Activated T-cell treated with anti-CD3 and anti-CD28 coated beads for 48 hours (primary cell): ENCODE measurements around the gene ATCAY.
"Not testable (repeated sequence)": the region's sequence is repeated elsewhere in the genome, so short reads cannot be mapped to it uniquely, and the experiment has no call there.

Source experiments
- DNase-seq: peaks from one replicate; pipeline ENCODE4 v3.0.0-alpha.2; 2020; ENCODE audit warnings: low read depth

ATCAY gene

DNA sequence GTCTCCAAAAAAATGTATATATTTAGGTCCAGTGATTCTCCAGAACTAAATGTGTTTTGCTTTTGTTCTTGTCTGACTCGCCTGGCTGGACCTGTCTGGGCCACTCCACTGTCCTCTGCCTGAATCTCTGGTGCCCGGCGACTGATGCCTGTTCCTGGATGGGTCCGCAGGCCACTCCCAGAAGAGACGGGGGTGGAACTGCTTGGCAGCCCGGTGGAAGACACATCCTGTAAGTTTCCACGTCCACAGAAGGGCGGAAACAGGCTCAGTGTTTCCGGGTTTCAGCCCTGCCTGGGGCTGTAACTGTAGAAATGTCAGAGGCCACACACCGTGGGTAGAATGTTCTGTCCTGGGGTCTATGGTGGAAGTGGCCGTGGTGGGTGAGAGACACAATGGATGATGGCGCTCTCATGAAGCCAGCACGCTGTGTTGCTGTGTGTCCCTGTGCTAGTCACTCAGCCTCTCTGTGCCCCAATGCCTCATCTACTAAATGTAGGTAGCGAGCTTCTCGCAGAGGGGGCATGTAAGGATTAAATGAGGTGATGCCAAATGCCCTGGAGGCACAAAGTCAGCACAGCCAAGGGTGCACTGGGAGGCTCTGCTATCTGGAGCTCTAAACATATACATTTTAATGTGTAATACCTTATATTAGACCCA is 22.0 kb downstream of the ATCAY start:
- DNase-seq, result no peak

DNA sequence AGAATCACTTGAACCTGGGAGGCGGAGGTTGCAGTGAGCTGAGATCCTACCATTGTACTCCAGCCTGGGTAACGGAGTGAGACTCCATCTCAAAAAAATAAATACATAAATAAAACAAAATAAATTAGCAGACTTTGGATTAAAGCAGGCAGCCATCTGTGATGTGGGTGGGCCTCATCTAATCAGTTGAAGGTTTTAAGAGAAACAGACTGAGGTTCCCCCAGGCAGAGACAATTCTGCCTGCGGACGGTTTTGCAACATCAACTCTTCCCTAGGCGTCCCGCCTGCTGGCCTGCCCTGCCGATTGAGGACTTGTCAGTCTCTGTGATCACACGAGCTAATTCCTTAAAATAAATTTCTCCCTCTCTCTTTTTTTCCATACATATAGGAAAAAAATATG is 23.7 kb downstream of the ATCAY start:
- no peak for DNase-seq

- no peak for DNase-seq
These were observed 27.3 kb downstream of the ATCAY start for GRCh38 chr19:3907626-3908265.

GRCh38 chr19:3908266-3909054 is 28.0 kb downstream of the ATCAY start:
- DNase-seq, result no peak

DNA sequence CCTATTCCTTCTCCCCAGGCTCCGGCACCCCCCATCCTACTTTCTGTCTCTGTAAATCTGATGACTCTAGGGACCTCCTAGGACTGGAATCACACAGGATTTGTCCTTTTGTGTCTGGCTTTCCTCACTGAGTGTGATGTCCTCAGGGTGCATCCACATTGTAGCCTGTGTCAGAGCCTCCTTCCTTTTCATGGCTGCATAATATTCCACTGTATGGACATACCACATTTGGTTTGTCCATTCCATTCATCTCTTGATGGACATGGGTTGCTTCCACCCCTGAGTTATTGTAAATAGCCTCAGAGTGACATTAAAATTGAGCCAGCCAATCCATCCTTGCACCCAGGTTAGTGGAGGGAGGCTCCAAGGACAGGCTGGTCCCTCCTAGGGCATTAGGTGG is 29.6 kb downstream of the ATCAY start:
- DNase-seq, result no peak

DNA sequence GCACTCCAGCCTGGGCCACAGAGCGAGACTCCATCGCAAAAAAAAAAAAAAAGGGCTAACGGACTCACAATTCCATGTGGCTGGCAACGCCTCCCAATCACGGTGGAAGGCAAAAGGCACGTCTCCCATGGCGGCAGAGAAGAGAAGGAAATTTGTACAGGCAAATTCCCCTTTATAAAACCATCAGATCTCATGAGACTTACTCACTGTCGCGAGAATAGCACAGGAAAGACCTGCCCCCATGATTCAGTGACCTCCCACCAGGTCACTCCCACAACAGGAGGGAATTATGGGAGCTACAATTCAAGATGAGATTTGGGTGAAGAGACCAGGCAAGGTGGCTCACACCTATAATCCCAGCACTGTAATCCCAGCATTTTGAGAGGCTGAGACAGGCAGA is 33.7 kb downstream of the ATCAY start:
- no peak for DNase-seq

DNA sequence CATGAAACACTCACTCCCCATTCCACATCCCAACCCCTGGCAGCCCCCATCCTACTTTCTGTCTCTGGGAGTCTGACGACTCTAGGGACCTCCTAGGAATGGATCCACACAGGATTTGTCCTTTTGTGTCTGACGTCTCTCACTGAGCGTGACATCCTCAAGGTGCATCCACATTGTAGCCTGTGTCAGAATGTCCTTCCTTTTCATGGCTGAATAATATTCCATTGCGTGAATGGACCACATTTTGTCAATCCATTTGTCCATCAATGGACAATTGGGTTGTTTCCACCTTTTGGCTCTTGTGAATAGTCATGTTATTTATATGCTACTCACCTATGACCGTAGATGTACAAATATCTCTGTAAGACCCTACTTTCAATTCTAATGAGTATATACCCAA is 35.5 kb downstream of the ATCAY start:
- no peak for DNase-seq

- DNase-seq, result no peak
These were observed 39.3 kb downstream of the ATCAY start for GRCh38 chr19:3919793-3920192.

DNA sequence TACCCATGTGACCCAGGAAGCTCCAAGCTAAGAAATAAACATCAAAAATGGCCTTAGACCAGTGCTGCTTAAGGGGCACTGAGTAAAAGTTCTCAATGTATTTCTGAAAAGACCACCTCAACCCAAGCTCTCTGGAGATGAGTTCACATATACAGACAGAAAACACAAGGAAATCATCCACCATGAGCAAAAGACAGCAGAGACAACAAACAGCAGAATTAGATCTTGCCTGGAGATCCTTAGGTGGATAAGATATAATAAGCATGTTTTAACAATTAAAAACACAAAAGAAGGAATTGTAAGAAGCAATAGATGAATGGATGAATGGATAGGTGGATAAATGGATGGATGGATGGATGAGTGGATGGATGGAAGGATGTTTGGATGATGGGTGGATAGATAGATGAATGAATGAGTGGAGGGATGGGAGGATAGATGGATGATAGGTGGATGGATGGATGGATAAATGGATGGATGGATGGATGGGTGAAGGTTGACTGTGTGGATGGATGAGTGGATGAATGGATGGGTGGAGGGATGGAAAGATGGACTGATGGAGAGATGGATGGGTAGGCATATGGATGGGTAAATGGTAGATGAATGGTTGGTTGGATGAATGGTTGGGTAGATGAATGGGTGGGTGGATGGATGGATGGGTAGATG is 42.7 kb downstream of the ATCAY start:
- no peak for DNase-seq

GRCh38 chr19:3923912-3924311 is 43.4 kb downstream of the ATCAY start:
- no peak for DNase-seq

DNA sequence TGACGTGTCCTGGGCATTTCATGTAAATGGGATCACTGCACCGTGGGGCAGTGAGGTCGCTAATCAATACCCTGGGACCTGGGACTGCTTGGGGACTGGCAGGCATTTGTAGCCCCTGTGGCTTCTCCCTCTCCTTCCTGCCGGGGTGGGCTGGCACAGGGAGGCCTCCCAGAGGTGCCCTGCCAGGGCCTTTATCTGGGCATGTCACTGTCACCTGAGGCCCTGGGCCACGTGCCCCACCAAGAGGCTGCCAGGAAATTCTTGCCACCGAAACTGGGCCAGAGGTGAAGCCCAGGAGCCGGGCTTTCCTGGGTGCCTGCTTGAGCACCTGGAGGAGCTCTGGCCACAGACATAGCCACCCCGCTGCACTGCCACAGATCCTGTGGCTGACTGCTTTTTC is 50.6 kb downstream of the ATCAY start:
- DNase-seq, result no peak

DNA sequence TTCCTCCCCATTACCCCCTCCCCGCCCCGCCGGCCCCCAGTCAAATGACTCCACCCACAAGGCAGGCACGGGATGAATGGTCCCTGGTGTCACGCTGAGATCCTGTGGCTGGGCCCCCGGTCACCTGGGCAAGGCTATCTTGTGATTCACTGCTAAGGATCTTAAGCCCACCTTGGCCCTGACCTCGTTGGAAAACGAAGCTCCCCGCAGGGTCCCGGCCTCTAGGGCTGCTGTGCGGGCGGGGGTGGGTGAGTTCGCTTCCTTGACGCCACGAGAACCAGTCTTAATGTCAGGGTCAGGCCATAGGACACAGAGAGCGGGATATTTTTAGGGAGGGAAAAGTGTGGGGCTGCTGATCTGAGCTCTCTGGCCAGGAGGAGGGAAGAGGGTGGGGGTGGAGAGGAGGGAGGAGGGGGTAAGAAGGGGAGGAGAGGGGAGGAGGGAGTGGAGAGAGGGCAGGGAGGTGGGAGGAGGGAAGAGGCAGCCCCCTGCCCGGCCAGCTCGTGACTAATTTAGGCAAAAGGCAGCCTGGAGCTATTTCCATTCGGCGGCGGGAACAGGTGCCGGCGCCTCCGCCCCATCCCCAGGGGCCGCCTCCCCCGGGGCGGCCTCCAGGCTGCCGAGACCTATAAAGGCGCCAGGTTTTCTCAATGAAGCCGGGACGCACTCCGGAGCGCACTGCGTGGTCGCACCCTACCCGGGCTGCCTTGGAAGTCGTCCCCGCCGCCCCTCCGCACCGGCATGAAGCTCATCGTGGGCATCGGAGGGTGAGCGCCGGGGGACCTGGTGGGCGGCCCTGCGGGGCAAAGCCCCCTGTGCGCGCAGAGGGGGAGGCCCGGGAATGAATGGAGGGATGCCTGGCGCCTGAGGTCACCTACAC is 52.7 kb downstream of the ATCAY start, which contains the start of gene NMRK2:
Gene NMRK2, plus strand, starts transcription at position 139 of the 880 bp plus-strand sequence. Its CDS starts 603 bp downstream, at position 742.
- DNase-seq, result peak; percentile 10

GRCh38 chr19:3936506-3937442 is 56.3 kb downstream of the ATCAY start:
- DNase-seq, result no peak

DNA sequence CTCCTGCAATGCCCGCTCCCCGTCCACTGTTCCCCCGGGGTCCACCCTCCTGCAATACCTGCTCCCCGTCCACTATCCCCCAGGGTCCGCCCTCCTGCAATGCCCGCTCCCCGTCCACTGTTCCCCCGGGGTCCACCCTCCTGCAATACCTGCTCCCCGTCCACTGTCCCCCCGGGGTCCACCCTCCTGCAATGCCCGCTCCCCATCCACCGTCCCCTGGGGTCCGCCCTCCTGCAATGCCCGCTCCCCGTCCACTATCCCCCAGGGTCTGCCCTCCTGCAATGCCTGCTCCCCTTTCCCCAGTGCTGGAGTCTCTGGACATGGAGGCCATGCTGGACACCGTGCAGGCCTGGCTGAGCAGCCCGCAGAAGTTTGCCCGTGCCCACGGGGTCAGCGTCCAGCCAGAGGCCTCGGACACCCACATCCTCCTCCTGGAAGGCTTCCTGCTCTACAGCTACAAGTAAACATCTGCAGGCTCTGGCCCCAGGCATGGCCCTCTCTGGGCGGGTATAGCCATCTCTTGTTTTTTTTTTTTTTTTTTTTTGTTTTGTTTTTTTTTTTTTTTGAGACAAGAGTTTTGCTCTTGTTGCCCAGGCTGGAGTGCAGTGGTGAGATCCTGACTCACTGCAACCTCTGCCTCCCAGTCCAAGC is 57.9 kb downstream of the ATCAY start:
- not testable (repeated sequence) for DNase-seq

GRCh38 chr19:3942790-3943409 is 62.4 kb downstream of the ATCAY start:
- no peak for DNase-seq

- DNase-seq, result no peak
These were observed 63.7 kb downstream of the ATCAY start for GRCh38 chr19:3944018-3944721.

DNA sequence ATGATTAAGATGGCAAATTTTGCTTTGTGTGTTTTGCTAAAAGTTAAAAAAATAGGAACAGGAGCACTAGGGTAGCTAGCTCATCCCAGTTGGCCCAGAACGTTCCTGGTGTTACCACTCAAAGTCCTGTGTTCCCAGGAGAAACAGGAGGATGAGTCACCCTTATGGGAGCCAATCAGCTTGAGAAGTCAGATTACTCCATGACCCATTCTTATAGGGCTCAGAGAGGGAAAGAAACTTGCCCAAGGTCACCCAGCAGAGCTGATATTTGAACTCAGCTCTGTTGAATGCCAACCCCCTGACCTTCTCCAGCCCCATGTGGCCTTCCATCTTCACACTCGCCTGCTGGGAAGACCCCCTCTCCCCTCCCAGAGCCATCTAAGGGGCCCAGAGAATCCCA is 65.4 kb downstream of the ATCAY start:
- no peak for DNase-seq

DNA sequence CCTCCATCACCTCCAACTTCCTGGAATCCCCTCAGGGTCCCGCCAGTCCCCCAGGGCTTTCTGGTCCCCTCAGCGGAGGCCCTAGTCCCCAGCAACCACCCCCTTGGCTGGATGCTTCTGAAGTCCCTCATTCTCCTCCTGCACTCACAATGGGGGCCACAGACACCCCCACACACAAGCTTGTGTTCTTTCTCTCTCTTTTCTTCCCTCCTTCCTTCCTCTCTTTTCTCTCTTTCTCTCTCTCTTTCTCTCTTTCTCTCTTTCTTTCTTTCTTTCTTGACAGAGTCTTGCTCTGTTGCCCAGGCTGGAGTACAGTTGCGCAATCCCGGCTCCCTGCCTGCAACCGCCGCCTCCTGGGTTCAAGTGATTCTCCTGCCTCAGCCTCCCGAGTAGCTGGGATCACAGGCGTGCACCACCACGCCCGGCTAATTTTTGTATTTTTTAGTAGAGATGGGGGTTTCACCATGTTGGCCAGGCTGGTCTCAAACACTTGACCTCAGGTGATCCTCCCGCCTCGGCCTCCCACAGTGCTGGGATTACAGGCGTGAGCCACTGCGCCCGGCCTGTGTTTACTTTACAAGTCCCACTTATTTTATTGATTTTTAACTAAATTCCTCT is 66.9 kb downstream of the ATCAY start:
- not testable (repeated sequence) for DNase-seq
